ENCODE results near the gene LRRC55. TPM values are rescaled to one million over a fixed set of nuclear protein-coding genes. Genes with fewer than 3 reads are reported as not detected.

Gene LRRC55
- polyA plus RNA-seq, 1 donor (not counting 4 experiments of a cell fraction or from before 2014, with no cell fraction given): not detected

DNA sequence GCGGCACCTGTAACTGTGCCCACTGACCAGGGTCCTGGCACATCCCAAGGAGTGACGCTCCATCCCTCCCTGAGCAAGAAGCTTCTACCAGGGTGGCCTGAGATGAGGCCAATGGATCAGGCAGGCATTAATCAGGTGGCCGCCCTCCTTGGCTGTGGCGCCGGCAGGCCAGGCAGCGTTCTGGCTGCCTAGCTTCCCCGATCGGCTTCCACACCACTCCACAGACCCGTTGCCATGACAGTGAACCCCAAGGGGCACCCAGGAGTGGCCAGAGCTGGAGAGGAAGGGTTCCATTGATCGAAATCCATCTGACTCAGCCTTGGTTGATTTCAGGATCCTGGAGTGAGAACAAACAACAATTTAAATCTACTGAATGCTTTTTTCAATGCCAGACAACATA lies 20.5 kb downstream of the LRRC55 start:
- dilution Hi-C loops (cut with MboI; ENCODE audit: extremely low pct_ligation_motif_present, low sequenced_read_pairs): no loop called here
- no peak overlapping the region for H3K4me2 ChIP-seq (ENCODE audit: control insufficient read depth, extremely low read depth, insufficient read depth, low read depth, low read length)
- no peaks in the 10 kb centered on the region for H3K36me3 ChIP-seq (ENCODE audit: control insufficient read depth in 2 of 2, extremely low read depth in 1 of 2, insufficient read depth in 2 of 2, low read length in 2 of 2)
- no peaks in the 10 kb centered on the region for H3K4me1 ChIP-seq (ENCODE audit: control insufficient read depth, extremely low read depth, insufficient read depth, low read length)
- no peak overlapping the region for H3K4me3 ChIP-seq (ENCODE audit: control insufficient read depth in 2 of 3, extremely low read depth in 1 of 3, insufficient read depth in 2 of 3, low read depth in 1 of 3, low read length in 3 of 3)
- no peak overlapping the region for H2AFZ ChIP-seq (ENCODE audit: control insufficient read depth, low read length)
- peaks cover 14% of the 10 kb centered on the region for H3K27me3 ChIP-seq (ENCODE audit: control insufficient read depth, extremely low read depth, insufficient read depth, low read length)
- H3K27ac ChIP-seq (ENCODE audit: control insufficient read depth, insufficient read depth, low read length): no peak overlapping the region
- DNase-seq (ENCODE audit: low read depth, low spot score): no peak
- H3K79me2 ChIP-seq (ENCODE audit: control insufficient read depth, insufficient read depth, low read length): no peaks in the 10 kb centered on the region
- FAIRE-seq: no peak
- no peaks in the 10 kb centered on the region for H4K20me1 ChIP-seq (ENCODE audit: control insufficient read depth, extremely low read depth, insufficient read depth, low read length)
- TF ChIP-seq EZH2 (IDR thresholded peaks at IDR 0.05; ENCODE audit: low read length): no peak
- TF ChIP-seq, protein P1, sequence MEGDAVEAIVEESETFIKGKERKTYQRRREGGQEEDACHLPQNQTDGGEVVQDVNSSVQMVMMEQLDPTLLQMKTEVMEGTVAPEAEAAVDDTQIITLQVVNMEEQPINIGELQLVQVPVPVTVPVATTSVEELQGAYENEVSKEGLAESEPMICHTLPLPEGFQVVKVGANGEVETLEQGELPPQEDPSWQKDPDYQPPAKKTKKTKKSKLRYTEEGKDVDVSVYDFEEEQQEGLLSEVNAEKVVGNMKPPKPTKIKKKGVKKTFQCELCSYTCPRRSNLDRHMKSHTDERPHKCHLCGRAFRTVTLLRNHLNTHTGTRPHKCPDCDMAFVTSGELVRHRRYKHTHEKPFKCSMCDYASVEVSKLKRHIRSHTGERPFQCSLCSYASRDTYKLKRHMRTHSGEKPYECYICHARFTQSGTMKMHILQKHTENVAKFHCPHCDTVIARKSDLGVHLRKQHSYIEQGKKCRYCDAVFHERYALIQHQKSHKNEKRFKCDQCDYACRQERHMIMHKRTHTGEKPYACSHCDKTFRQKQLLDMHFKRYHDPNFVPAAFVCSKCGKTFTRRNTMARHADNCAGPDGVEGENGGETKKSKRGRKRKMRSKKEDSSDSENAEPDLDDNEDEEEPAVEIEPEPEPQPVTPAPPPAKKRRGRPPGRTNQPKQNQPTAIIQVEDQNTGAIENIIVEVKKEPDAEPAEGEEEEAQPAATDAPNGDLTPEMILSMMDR (optimal IDR thresholded peaks at IDR 0.05 in 1 of 3, IDR thresholded peaks at IDR 0.05 in 1 of 3, conservative IDR thresholded peaks at IDR 0.05 in 1 of 3; ENCODE audit: extremely low read depth in 1 of 3, insufficient read depth in 2 of 3, low read length in 3 of 3): no peak
- no peak overlapping the region for H3K9ac ChIP-seq (ENCODE audit: control insufficient read depth, extremely low read depth, insufficient read depth, low read length)
- H3K9me3 ChIP-seq (ENCODE audit: control insufficient read depth, low read depth, low read length): no peaks in the 10 kb centered on the region
- H3K9me1 ChIP-seq (ENCODE audit: control insufficient read depth, extremely low read depth, insufficient read depth, low read length): no peaks in the 10 kb centered on the region

DNA sequence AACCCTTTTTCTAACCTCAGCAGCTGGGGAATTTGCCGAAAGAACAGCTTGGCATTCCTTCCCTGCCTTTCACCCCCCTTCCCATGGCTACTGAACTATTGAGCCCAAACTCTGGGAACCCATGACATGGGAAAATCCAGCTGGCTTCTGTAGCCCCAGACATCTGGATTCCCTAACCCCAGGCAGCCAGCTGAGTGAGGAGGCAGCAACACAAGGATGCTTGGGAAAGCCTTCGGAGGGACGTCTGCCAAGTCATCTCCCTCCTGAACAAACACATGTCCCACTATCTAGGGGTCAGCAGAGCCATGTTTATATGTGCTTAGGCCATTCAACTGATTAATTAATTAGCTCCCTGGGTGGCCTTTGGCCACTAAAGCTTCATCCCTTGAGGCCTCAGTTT lies 21.6 kb downstream of the LRRC55 start:
- FAIRE-seq: no peak
- no peak overlapping the region for H3K4me3 ChIP-seq (ENCODE audit: control insufficient read depth in 2 of 3, extremely low read depth in 1 of 3, insufficient read depth in 2 of 3, low read depth in 1 of 3, low read length in 3 of 3)

More for the DNA sequence above, 21.6 kb downstream of the LRRC55 start:
- Histone ChIP-seq H3K9ac (ENCODE audit: control insufficient read depth, extremely low read depth, insufficient read depth, low read length) (no peak overlapping the region), H2AFZ (ENCODE audit: control insufficient read depth, low read length) (no peak overlapping the region), H3K36me3 (ENCODE audit: control insufficient read depth in 2 of 2, extremely low read depth in 1 of 2, insufficient read depth in 2 of 2, low read length in 2 of 2) (no peaks in the 10 kb centered on the region), H3K79me2 (ENCODE audit: control insufficient read depth, insufficient read depth, low read length) (no peaks in the 10 kb centered on the region), H3K4me2 (ENCODE audit: control insufficient read depth, extremely low read depth, insufficient read depth, low read depth, low read length) (no peak overlapping the region), H3K27me3 (ENCODE audit: control insufficient read depth, extremely low read depth, insufficient read depth, low read length) (peaks cover 14% of the 10 kb centered on the region), H3K9me3 (ENCODE audit: control insufficient read depth, low read depth, low read length) (no peaks in the 10 kb centered on the region), H4K20me1 (ENCODE audit: control insufficient read depth, extremely low read depth, insufficient read depth, low read length) (no peaks in the 10 kb centered on the region), H3K9me1 (ENCODE audit: control insufficient read depth, extremely low read depth, insufficient read depth, low read length) (no peaks in the 10 kb centered on the region), H3K27ac (ENCODE audit: control insufficient read depth, insufficient read depth, low read length) (no peak overlapping the region), H3K4me1 (ENCODE audit: control insufficient read depth, extremely low read depth, insufficient read depth, low read length) (no peaks in the 10 kb centered on the region)
- dilution Hi-C loops (cut with MboI; ENCODE audit: extremely low pct_ligation_motif_present, low sequenced_read_pairs): no loop called here
- DNase-seq (ENCODE audit: low read depth, low spot score): no peak
- TF ChIP-seq, protein P1 (optimal IDR thresholded peaks at IDR 0.05 in 1 of 3, IDR thresholded peaks at IDR 0.05 in 1 of 3, conservative IDR thresholded peaks at IDR 0.05 in 1 of 3; ENCODE audit: extremely low read depth in 1 of 3, insufficient read depth in 2 of 3, low read length in 3 of 3): no peak
- no peak for TF ChIP-seq EZH2 (IDR thresholded peaks at IDR 0.05; ENCODE audit: low read length)

Measured in keratinocyte (primary cell).